A549 treated with CpdA at 1 μM for 4 hours (cell line): ENCODE data around the gene MELK. TPM values are rescaled to one million over a fixed set of nuclear protein-coding genes. Genes with fewer than 3 reads are reported as not detected.

Experiments
- total RNA-seq: library from RNA; stranded (reverse); fragments of 200-300 nt; extraction: Qiagen RNA extraction; gene quantifications from 5 replicates; pipeline ENCODE4 v1.2.3, GENCODE V29; 2022; ENCODE audit warnings: low read depth

The MELK gene
- total RNA-seq = 68.4 to 84.9 TPM (median 73.9 TPM) in 5 replicates

GRCh38 chr9:36572515-36573418 is at the start of gene MELK:
Gene MELK, plus strand, starts transcription at chr9:36572895. Its CDS starts 8,787 bp downstream, at chr9:36581682.

Other genes starting within 250 kb of the MELK start
- 6.8 to 9.5 TPM (median 8.5 TPM) in 5 replicates for gene RNF38, start 172.6 kb upstream of the MELK start, total RNA-seq